Astrocyte (in vitro differentiated cells and primary cell): ENCODE results near the gene SNAI3.

ENCODE experiments used
- EZH2 ChIP-seq: IDR thresholded peaks from 2 replicates; pipeline ENCODE4 v1.6.1; 2012; ENCODE audit warnings: mild to moderate bottlenecking, low read length, inconsistent platforms; ENCODE audit not compliant: insufficient read depth
- TF ChIP-seq, protein P1 (sequence below): IDR thresholded peaks from 2 replicates; pipeline ENCODE4 v1.5.1; 2011; ENCODE audit warnings: low read depth, mild to moderate bottlenecking, inconsistent platforms, low read length, moderate library complexity; ENCODE audit not compliant: insufficient read depth

DNA sequence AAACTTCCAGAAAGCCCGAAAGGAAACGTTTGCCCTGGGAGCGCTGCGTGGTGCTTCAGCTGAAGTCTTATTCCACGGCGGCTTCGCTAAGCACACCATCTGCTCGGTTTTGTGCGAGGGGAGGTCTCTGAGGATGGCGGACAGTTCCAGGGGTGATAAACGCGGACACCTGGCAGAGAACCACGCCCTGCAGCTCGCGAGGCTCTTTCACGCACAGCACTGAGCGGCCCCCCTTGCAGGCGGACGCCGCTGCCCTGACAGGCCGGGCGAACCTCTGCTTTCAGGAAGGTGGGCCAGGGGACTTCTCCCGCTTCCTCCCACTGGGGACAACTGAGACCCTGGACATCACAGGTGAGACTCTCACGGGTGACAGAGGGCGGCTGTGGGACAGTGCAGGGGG lies 27.1 kb downstream of the SNAI3 start:
- TF ChIP-seq, protein P1, sequence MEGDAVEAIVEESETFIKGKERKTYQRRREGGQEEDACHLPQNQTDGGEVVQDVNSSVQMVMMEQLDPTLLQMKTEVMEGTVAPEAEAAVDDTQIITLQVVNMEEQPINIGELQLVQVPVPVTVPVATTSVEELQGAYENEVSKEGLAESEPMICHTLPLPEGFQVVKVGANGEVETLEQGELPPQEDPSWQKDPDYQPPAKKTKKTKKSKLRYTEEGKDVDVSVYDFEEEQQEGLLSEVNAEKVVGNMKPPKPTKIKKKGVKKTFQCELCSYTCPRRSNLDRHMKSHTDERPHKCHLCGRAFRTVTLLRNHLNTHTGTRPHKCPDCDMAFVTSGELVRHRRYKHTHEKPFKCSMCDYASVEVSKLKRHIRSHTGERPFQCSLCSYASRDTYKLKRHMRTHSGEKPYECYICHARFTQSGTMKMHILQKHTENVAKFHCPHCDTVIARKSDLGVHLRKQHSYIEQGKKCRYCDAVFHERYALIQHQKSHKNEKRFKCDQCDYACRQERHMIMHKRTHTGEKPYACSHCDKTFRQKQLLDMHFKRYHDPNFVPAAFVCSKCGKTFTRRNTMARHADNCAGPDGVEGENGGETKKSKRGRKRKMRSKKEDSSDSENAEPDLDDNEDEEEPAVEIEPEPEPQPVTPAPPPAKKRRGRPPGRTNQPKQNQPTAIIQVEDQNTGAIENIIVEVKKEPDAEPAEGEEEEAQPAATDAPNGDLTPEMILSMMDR = no peak
- no peak for TF ChIP-seq EZH2
